ENCODE results near the gene ACACB.

The ACACB gene

DNA sequence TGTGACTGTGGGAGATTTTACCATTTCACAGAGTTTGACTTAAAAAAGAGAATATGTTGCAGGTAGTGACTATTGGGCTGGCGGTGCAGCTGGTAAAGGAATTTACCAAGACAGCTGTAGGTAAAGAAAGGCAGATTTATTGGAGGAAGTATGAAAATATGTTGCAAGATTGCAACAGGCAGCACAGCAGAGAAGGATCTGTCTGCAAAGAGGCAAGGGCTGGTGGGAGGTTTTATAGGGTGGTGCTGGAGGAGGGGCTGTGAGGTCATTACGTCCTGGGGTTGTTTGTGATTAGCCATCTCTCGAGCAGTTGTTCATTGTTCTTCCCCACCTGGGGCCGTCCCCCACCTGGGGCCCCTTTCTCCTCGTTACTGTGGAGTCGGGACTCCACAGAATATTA, 62.1 kb downstream of the ACACB start:
- no peak for DNase-seq

DNA sequence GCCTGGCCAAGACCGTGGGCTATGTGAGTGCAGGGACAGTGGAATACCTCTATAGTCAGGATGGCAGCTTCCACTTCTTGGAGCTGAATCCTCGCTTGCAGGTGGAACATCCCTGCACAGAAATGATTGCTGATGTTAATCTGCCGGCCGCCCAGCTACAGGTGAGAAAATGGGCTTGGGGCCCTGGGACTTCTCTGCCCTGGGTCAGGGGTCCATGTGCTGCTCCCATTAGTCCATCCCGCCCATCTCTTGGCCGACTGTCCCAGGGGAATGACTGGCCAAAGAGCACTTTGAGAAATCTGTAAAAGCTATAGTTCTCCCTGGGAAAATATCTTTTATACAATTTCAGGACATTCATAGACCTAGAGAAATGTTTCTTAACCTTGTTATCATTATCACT, 63.5 kb downstream of the ACACB start:
- DNase-seq = no peak

DNA sequence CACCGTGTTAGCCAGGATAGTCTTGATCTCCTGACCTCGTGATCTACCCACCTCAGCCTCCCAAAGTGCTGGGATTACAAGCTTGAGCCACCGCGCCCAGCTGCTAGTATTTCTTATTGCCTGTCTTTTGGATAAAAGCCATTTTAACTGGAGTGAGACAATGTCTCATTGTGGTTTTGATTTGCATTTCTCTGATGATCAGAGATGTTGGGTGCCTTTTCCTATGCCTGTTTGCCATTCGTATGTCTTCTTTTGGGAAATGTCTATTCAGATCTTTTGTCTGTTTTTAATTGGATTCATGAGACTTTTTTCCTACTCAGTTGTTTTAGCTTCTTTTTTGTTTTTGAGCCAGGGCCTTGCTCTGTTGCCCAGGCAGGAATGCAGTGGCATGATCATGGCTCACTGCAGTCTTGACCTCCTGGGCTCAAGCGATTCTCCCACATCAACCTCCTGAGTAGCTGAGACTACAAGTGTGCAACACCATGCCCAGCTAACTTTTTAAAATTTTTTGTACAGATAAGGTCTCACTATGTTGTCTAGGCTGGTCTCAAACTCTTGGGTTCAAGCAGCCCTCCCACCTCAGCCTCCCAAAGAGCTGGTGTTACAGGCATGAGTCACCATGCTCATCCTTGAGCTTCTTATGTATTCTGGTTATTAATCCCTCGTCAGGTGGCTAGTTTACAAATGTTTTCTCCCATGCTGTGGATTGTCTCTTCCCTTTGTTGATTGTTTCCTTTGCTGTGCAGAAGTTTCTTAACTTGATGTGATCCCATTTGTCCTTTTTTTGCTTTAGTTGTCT, 65.9 kb downstream of the ACACB start:
- no peak for DNase-seq

DNA sequence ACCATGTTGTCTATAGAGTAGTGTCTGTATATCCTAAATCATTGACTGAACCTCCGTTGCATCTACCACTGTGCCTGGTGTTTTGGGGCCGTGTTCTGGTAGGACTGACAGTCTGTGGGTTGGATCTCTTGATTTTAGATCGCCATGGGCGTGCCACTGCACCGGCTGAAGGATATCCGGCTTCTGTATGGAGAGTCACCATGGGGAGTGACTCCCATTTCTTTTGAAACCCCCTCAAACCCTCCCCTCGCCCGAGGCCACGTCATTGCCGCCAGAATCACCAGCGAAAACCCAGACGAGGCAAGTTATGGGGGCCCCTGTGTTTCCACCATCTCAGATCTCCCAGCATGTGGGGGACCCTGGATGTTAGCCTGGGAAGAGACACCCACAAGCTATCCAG, 69.1 kb downstream of the ACACB start:
- DNase-seq = no peak

DNA sequence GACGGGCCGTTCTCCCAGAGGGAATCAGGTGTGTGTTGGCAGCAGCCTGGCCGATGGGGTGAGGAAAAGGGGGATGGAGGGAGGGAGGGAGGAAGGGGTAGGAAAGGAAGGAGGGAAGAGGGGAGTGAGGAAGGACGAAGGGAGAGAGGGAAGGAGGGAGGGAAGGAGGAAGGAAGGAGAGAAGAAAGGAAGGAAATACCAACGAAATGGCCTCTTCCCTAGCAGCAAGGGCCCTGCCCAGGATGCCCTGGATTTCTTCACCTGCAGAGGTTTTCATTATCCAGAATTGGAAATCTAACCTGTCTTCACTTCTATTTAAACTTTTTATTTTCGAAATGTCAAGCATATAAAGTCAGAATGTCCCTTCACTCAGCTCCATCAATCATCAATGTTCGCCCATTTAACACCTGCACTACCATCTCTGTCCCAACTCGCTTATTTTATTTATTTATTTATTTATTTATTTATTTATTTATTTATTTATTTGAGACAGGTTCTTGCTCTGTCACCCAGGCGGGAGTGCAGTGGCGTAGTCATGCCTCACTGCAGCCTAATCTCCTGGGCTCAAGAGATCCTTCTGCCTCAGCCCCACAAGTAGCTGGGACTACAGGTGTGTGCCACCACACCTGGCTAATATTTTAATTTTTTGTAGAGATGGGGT, 70.7 kb downstream of the ACACB start:
- no peak for DNase-seq

DNA sequence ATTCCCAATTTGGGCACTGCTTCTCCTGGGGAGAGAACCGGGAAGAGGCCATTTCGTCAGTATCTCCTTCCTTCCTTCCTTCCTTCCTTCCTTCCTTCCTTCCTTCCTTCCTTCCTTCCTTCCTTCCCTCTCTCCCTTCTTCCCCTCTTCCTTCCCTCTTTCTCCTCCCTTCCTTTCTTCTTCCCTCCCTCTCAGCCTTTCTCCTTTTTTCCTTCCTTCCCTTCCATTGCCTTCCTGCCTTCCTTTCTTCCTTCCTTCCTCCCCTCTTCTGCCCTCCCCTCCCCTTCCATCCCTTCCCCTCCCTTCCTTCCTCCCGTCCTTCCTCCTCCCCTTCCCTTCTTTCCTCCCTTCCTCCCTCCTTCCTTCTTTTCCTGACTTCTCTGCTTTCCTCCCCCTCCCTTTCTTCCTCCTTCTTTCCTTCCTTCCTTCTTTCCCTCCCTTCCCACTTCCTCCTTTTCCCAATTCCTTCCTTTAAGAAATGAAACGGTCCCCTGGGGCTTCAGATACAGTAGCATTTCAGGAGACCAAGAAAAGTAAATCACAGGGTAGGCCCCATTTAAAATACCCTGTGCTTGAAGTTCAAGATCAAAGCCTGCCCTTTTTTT, 71.8 kb downstream of the ACACB start:
- DNase-seq = no peak

DNA sequence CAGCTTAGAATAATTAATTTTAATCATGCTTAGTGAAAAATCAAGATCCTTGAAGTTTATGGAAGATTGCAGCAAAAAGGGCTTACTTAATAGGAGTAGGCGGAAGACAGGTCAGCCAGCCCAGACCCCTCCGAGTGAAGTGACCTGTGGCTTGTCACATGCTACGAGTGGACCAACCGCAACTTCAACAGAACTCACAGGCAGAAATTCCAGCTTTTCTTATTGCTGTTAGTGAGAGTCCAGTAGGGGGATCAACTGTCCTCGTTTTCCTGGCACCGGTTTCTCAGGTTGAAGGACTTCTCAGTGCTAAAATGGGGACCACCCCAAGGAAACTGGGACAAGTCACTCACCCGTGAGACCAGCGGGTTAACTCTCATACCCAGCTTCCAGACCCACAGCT, 72.9 kb downstream of the ACACB start:
- no peak for DNase-seq

DNA sequence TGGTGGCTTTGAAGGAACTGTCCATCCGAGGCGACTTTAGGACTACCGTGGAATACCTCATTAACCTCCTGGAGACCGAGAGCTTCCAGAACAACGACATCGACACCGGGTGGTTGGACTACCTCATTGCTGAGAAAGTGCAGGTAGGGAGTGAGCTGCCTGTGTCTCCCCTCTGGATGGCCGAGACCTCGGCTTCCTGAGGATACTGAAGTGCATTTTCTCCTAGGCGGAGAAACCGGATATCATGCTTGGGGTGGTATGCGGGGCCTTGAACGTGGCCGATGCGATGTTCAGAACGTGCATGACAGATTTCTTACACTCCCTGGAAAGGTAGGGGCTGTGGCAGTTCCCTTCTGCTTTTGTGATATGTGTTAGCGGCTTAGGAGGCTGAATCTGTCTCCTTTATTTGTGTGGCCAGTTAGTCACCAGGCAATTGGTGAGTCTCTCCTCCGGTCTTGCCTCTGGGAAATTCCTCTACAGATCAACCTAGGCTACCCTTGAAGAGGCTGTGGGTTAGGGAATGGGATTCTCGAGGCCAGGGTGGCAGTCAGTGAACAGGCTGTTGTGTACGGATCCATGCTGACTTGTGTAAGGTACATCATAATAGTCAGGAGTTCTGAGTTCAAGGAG, 75.3 kb downstream of the ACACB start:
- peak; percentile 34 for DNase-seq

DNA sequence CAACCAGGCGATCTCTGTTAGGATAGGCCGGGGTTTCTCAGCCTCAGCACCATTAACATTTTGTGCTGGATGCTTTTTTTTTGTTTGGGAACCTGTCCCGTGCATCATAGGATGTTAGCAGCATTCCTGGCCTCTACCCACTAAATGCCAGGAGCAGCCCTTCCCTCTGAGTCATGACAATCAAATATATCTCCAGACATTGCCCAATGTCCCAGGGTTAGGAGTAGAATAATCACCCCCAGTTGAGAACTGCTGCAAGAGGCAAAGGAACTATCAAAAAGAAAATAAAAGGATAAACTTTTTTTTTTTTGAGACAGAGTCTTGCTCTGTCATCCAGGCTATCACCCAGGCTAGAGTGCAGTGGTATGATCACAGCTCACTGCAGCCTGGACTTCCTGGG, 76.0 kb downstream of the ACACB start:
- peak; percentile 74 for DNase-seq

DNA sequence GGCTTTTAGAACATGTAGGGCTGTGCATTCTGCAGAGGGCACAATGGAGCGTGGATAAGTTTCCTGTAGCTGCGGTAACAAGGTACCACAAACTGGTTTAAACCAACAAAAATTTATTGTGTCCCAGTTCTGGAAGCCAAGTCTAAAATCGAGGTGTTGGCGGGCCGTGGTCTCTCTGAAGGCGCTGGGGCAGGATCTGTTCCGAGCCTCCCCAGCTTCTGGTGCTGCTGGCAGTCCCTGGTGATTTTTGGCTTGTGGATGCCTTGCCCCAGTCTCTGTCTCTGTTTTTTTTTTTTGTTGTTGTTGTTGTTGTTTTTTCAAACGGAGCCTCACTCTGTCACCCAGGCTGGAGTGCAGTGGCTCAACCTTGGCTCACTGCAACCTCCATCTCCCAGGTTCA, 77.5 kb downstream of the ACACB start:
- no peak for DNase-seq

DNA sequence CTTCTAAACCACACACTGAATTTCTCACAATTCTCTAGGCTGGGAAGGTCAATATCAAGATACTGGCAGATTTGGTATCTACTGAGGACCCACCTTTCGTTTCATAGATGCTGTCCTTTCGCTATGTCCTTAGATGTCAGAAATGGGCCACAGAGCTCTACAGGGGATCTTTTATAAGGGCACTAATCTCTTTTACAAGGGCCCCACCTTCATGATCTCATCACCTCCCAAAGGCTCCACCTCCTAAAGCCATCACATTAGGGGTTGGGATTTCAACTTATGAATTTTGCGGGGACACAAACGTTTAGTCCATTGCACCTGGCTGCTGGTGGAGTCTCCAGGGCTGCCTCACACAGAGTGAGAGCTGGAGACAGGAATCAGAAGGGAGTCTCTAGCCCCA, 79.9 kb downstream of the ACACB start:
- DNase-seq = no peak

DNA sequence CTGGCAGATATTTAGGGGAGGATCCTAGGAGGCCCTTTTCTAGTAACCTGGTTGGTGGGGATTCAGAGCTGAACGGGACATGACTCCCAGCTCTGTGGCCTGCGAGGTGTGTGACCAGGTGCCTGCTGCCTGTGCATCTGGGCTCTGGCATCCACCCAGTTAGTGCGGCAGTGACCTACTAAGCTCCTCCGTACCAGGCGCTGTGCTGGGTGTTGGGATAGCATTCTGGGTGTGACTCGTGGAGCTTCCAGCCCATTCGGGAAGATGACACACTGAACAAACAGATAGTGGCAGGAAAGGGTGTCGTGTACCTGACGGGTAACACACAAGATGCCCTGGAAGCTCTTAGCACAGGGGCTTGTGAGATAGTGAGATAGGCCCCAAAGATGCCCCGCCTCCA, 80.9 kb downstream of the ACACB start:
- no peak for DNase-seq

DNA sequence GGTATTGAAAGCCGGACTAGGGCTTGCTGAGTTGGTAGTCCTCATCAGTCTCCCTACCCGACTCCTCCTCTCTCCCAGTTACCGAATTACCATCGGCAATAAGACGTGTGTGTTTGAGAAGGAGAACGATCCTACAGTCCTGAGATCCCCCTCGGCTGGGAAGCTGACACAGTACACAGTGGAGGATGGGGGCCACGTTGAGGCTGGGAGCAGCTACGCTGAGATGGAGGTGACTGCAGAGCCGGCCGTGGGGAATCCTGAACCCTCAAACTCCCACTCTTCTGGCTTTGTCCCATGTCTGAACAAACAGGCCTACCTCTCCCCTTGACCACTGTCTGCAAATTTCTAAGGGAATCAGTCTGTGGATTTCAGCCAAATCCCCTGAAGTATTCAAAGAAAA, 82.9 kb downstream of the ACACB start:
- DNase-seq = no peak

DNA sequence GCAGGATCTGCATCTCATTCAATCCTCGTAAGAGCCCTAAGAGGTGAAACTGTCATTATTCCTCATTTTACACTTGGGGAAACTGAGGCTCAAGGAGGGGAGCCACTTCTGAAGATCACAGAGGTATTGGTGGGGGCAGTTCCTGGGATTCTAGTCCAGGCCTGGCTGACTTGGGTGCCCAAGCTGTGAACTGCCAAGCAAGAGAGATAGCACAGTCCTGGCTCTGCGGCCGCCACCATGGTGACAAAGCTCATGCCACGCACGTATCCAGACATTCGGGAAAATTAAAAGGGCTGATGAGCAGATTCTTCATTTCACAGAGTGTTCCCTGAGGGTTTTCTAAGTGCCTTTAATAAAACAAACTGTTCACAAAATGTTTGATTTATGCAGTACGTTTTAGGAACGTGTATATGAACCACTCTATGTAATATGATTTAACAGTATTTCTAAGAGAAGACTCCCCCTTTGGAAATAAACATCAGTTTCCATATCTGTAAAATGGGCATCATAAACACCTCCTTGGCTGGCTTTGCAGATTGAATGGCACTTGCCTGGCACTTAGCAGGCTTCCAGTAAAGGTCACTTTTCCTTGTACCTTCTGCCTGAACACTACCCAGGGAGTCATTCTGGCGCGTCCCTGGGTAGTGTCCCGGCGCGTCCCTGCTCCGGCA, 84.6 kb downstream of the ACACB start:
- DNase-seq = no peak

DNA sequence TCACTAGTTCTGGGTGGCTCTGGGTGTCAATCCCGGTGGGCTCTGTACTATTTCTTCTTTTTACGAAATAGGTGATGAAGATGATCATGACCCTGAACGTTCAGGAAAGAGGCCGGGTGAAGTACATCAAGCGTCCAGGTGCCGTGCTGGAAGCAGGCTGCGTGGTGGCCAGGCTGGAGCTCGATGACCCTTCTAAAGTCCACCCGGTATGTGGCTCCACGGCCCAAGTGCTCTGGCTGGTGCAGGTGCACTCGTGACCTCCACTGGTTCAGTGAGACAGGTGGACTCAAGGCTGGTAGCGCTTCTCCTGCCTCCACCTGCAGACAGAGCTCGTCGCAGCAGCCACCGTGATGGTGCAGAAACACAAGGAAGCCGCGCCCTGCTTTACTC, 85.1 kb downstream of the ACACB start:
- DNase-seq = no peak

DNA sequence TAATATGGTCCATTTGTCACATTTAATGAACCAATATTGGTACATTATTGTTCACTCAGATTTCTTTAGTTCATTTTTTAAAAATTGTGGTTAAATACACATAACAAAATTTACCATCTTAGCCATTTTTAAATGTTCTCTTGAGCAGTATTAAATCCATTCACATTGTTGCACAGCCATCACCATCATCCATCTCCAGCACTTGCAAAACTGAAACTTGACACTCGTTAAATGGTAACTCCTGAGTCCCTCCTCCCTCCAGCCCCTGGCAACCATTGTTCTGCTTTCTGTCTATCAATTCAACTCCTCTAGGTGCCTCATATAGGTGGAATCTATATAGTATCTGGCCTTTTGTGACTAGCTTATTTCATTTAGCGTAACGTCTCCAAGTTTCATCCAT, 86.4 kb downstream of the ACACB start:
- no peak for DNase-seq

DNA sequence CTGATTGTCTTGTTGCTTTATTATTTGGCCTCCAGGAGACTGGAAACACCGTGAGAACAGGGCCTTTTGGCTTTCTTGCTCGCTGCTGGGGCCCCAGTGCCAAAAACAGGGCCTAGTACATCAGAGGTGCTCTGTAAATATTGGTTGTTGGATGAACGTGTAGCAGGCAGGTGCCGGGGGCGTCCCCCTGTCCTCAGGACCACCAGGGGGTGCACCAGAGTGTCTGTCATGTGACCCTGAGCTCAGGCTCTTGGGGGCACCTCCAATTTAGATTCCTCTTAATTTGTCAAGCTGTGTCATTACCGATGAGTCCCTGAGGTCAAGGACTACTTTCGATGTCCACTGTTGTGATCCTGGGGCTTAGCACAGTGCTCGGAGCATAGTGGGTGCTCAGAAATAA, 87.1 kb downstream of the ACACB start:
- no peak for DNase-seq

DNA sequence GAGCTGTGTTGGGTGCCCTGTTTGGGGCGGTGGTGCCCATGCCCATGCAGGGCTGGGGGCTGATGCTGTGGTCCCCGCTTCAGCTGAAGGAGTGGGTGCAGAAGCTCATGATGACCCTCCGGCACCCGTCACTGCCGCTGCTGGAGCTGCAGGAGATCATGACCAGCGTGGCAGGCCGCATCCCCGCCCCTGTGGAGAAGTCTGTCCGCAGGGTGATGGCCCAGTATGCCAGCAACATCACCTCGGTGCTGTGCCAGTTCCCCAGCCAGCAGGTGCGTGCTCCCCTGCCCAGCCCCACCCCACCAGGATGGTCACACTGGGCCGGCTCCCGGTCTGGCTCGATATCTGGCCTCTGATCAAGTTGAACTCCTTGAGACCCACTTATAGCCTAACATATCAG, 92.7 kb downstream of the ACACB start:
- no peak for DNase-seq

DNA sequence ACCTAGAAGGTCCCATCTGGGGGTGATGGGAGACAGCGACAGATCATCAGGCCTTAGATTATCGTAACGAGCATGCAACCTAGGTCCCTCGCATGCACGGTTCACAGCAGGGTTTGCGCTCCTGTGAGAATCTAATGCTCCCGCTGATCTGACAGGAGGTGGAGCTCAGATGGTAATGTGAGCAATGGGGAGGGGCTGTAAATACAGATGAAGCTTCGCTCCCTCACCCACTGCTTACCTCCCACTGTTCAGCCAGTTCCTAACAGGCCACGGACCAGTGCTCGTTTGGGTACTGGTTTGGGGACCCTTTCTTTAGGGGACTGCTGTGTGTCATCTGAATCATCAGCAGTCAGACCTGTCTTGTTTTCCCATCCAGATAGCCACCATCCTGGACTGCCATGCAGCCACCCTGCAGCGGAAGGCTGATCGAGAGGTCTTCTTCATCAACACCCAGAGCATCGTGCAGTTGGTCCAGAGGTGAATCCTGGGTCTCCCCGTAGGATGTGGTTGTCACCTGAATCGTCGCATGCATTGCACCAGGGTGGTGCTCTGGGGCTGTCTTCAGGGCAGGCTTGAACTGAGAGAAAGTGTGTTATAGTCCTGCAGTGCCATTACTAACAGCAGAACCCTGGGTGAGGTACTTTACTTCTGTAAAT, 96.2 kb downstream of the ACACB start:
- no peak for DNase-seq

DNA sequence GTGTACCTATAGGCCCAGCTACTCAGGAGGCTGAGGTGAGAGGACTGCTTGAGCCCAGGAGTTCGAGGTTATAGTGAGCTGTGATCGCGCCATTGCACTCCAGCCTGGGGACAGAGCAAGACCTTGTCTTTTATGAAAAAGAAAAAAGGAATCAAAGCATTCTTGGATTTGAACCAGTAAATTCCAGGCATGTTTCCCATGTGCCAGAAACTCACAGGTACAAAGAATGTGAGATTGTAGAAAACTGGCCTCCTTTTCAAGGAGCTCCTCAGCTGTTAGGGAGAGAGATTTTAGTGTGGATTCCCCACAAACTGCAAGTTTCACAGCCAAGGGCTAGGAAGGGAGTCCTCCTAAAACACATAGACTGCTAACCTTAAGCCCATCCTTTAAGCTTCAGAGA, 97.7 kb downstream of the ACACB start:
- DNase-seq = no peak

DNA sequence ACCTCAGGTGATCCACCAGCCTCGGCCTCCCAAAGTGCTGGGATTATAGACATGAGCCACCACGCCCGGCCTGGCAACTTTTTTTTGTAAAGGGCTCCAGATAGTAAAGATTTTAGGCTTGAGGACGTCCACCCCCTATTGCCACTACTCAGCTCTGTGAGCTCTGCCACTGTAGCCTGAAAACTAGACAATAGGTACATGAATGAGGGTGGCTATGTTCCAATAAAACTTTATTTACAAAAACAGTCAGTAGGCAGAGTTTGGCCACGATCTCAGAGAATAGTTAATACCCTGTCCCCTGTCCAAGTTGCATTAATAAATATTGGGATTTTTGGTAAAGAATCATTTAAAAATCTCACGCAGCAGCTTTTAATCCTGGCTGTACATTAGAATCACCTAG, 102.6 kb downstream of the ACACB start:
- no peak for DNase-seq

DNA sequence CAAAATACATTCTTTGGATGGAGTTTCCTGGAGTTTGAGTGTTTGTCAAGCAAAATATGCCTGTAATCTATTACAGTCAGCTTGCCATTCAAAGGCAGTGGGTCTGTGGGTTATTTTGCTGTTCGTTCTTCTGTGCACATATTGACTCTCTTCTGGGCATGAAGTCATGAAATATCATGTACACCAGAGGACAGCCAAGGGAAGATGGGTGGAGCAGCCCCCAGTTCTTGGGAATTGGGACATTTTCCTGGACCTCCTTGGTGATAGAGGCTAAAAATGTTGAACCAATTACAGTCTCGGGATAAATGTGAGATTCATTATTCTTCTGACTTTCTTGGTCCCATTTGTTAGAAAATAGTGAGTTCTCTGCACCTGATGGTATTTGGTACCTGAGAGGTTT, 103.6 kb downstream of the ACACB start:
- DNase-seq = no peak

Measured in EL (cell line).